Endothelial cell of umbilical vein (primary cell): ENCODE data around the gene CD55. TPM values are rescaled to one million over a fixed set of nuclear protein-coding genes. Genes with fewer than 3 reads are reported as not detected.

Source experiments
- BruUV-seq: library from RNA; stranded (reverse); fragments of 400-500 nt; replicated peaks from 2 replicates; lab custom pipeline; 2021; lab: Mats Ljungman, UMichigan
- CTCF ChIA-PET: fragments of 300-600, 350-600 bp; sonication (Branson Sonifier 250); formaldehyde crosslinking; loops from one replicate; lab custom pipeline; 2021; ENCODE audit warnings: antibody characterized with exemption, inconsistent platforms; lab: Charles Lee
- POLR2A ChIA-PET: fragments of 300-600, 350-600 bp; sonication (Branson Sonifier 250); formaldehyde crosslinking; loops from one replicate; lab custom pipeline; 2021; ENCODE audit warnings: antibody characterized with exemption, inconsistent platforms; lab: Charles Lee
- DNase-seq: peaks from one replicate; pipeline ENCODE4 v3.0.0-alpha.2; 2011; ENCODE audit warnings: low read depth, low spot score
- FAIRE-seq: peaks from 2 replicates; lab custom pipeline; 2011; peaks lifted over from hg19 to GRCh38; lab: Jason Lieb, UNC
- H2AFZ ChIP-seq: 2 replicates; pipeline ENCODE4 v1.6.0; 2012; ENCODE audit warnings: low read depth, low read length, control low read depth, inconsistent platforms
- H3K27ac ChIP-seq: 2 replicates; pipeline ENCODE4 v1.5.1; 2011; ENCODE audit warnings: low read depth, mild to moderate bottlenecking, control low read depth, low read length, moderate library complexity; ENCODE audit not compliant: insufficient read depth
- H3K27me3 ChIP-seq, 2 experiments: 2 replicates each; pipeline versions ENCODE4 v1.6.0 to v1.6.1; 2011; ENCODE audit warnings: low read length in 2 of 2, mixed read lengths in 1 of 2; ENCODE audit not compliant: control insufficient read depth in 2 of 2, insufficient read depth in 2 of 2
- H3K36me3 ChIP-seq, 2 experiments: 2 replicates in 1 of 2; 3 replicates in 1 of 2; pipeline ENCODE4 v1.5.1; 2011; ENCODE audit warnings: low read length in 2 of 2, mild to moderate bottlenecking in 1 of 2, moderate library complexity in 1 of 2; ENCODE audit not compliant: control insufficient read depth in 2 of 2, insufficient read depth in 2 of 2; ENCODE audit errors: extremely low read depth in 1 of 2
- H3K4me1 ChIP-seq: 3 replicates; pipeline ENCODE4 v1.5.1; 2011; ENCODE audit warnings: mild to moderate bottlenecking, low read length; ENCODE audit not compliant: control insufficient read depth, insufficient read depth; ENCODE audit errors: extremely low read depth
- H3K4me2 ChIP-seq: 2 replicates; pipeline ENCODE4 v1.6.1; 2011; ENCODE audit warnings: low read length, control low read depth, mixed read lengths; ENCODE audit not compliant: insufficient read depth
- H3K4me3 ChIP-seq, 3 experiments: fragments of 200-600 bp in 1 of 3; sonication (generic), shearing (Covaris generic) in 1 of 3; replicated peaks in 1 of 3; 2 replicates each; pipeline ENCODE4 v1.5.1; 2011 to 2016; ENCODE audit warnings: control low read depth in 3 of 3, low read length in 3 of 3, mild to moderate bottlenecking in 2 of 3, inconsistent platforms in 1 of 3, low read depth in 1 of 3, moderate library complexity in 1 of 3; ENCODE audit not compliant: insufficient read depth in 1 of 3
- H3K79me2 ChIP-seq: 2 replicates; pipeline ENCODE4 v1.6.0; 2012; ENCODE audit warnings: low read length, inconsistent platforms; ENCODE audit not compliant: control insufficient read depth, insufficient read depth
- H3K9ac ChIP-seq: replicated peaks from 2 replicates; pipeline ENCODE3; 2011; ENCODE audit warnings: low read length, control low read depth; ENCODE audit not compliant: insufficient read depth; ENCODE audit errors: extremely low read depth
- H3K9me1 ChIP-seq: replicated peaks from 3 replicates; pipeline ENCODE4 v1.6.0; 2011; ENCODE audit warnings: mild to moderate bottlenecking, low read length; ENCODE audit not compliant: control insufficient read depth, insufficient read depth; ENCODE audit errors: extremely low read depth
- H3K9me3 ChIP-seq: replicated peaks from 2 replicates; pipeline ENCODE4 v1.5.1; 2012; ENCODE audit warnings: low read length, inconsistent platforms; ENCODE audit not compliant: control insufficient read depth, insufficient read depth
- H4K20me1 ChIP-seq: replicated peaks from 2 replicates; pipeline ENCODE3; 2011; ENCODE audit warnings: mild to moderate bottlenecking, low read length; ENCODE audit not compliant: control insufficient read depth, insufficient read depth; ENCODE audit errors: extremely low read depth
- EZH2 ChIP-seq: IDR thresholded peaks from 2 replicates; pipeline ENCODE4 v1.6.1; 2012; ENCODE audit warnings: borderline replicate concordance, low read depth, mild to moderate bottlenecking, moderate library complexity, low read length, inconsistent platforms; ENCODE audit not compliant: severe bottlenecking
- FOS ChIP-seq: IDR thresholded peaks from 2 replicates; pipeline ENCODE4 v1.6.1; 2011; ENCODE audit warnings: mild to moderate bottlenecking, low read length, moderate library complexity, borderline replicate concordance; ENCODE audit not compliant: insufficient read depth
- GATA2 ChIP-seq: IDR thresholded peaks from 2 replicates; pipeline ENCODE4 v1.7.0; 2011; ENCODE audit warnings: low read depth, mild to moderate bottlenecking, moderate library complexity, mixed read lengths, low read length; ENCODE audit not compliant: insufficient read length, insufficient read depth
- POLR2A ChIP-seq: IDR thresholded peaks from 2 replicates; pipeline ENCODE4 v1.6.1; 2012; ENCODE audit warnings: low read depth, mild to moderate bottlenecking, control low read depth, low read length
- dilution Hi-C: fragments of 300-500 bp; cut with MboI; formaldehyde crosslinking; loops from one replicate; pipeline ENCODE4 v1.15.0; 2019; ENCODE audit warnings: low sequenced_read_pairs; ENCODE audit not compliant: extremely low pct_ligation_motif_present
- intact Hi-C: fragments of 100-400 bp; cut with micrococcal nuclease; formaldehyde crosslinking; loops from one replicate; pipeline ENCODE4 v1.10.0; 2022
- polyA plus RNA-seq, 4 experiments: library from polyadenylated mRNA; depleted of rRNA in 3 of 4; stranded (reverse) in 3 of 4; unstranded in 1 of 4; fragments of >200 nt; gene quantifications; 2 replicates each; pipeline versions ENCODE4 v1.2.1 to v1.2.3, GENCODE V29; 2011 to 2012; ENCODE audit warnings: missing spikeins in 1 of 4
- total RNA-seq: library from RNA; stranded (reverse); gene quantifications from 2 replicates; pipeline ENCODE4 v1.2.3, GENCODE V29; 2021
- TF ChIP-seq, protein P1 (sequence below), 2 donors: IDR thresholded peaks; 1 replicate in 1 of 2; 2 replicates in 1 of 2; pipeline ENCODE4 v1.5.1; 2011; ENCODE audit warnings: low read length in 2 of 2, mild to moderate bottlenecking in 2 of 2, moderate library complexity in 2 of 2, control low read depth in 1 of 2, inconsistent platforms in 1 of 2, low read depth in 1 of 2; ENCODE audit not compliant: insufficient read depth in 1 of 2; ENCODE audit errors: extremely low read depth in 1 of 2
- TF ChIP-seq, protein P2 (sequence below): IDR thresholded peaks from 2 replicates; pipeline ENCODE4 v1.6.1; 2011; ENCODE audit not compliant: insufficient read depth, insufficient read length

The CD55 gene
- total and polyA plus RNA-seq, 2 donors (not counting 3 experiments of a cell fraction or from before 2014, with no cell fraction given): 111 to 179 TPM

DNA sequence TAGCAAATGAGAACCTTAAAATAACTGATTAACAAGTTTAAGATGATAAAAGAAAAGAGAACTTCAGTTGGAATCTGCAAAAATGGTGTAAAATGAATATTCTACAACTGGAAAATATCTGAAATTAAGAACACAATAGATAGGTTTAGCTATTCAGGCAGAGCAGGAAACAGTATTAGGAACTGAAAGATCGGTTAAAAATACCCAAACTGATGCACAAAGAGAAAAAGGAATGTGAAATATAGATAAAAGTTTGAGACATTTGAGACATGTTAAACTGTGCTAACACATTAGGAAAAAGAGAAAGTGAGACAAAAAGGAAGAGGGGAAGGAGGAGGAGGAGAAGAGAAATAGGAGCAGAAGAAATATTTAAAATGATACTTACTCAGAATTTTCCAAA, 12.1 kb downstream of the CD55 start:
- H3K36me3 ChIP-seq: peaks cover 13 to 28% of the 10 kb centered on the region in 2 experiments
- dilution Hi-C loops: no loop called here
- no peak overlapping the region for H3K4me3 ChIP-seq
- CTCF ChIA-PET: no interaction called here
- no peak overlapping the region for H3K27ac ChIP-seq
- no peak overlapping the region for H3K9ac ChIP-seq
- no peak overlapping the region for H3K4me2 ChIP-seq
- TF ChIP-seq EZH2: no peak
- TF ChIP-seq POLR2A: no peak
- TF ChIP-seq, protein P1, sequence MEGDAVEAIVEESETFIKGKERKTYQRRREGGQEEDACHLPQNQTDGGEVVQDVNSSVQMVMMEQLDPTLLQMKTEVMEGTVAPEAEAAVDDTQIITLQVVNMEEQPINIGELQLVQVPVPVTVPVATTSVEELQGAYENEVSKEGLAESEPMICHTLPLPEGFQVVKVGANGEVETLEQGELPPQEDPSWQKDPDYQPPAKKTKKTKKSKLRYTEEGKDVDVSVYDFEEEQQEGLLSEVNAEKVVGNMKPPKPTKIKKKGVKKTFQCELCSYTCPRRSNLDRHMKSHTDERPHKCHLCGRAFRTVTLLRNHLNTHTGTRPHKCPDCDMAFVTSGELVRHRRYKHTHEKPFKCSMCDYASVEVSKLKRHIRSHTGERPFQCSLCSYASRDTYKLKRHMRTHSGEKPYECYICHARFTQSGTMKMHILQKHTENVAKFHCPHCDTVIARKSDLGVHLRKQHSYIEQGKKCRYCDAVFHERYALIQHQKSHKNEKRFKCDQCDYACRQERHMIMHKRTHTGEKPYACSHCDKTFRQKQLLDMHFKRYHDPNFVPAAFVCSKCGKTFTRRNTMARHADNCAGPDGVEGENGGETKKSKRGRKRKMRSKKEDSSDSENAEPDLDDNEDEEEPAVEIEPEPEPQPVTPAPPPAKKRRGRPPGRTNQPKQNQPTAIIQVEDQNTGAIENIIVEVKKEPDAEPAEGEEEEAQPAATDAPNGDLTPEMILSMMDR (IDR thresholded peaks at IDR 0.05; ENCODE audit: extremely low read depth in 1 of 2, insufficient read depth in 1 of 2, low read depth in 1 of 2, low read length in 2 of 2): no peak
- TF ChIP-seq, protein P2, sequence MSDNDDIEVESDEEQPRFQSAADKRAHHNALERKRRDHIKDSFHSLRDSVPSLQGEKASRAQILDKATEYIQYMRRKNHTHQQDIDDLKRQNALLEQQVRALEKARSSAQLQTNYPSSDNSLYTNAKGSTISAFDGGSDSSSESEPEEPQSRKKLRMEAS: no peak
- TF ChIP-seq FOS: no peak
- H3K27me3 ChIP-seq: no peaks in the 10 kb centered on the region
- no peaks in the 10 kb centered on the region for H4K20me1 ChIP-seq
- no TSS peak for BruUV-seq
- POLR2A ChIA-PET: no interaction called here
- H3K9me3 ChIP-seq: no peaks in the 10 kb centered on the region
- H3K79me2 ChIP-seq: no peaks in the 10 kb centered on the region
- FAIRE-seq: no peak
- H2AFZ ChIP-seq: no peak overlapping the region
- no peaks in the 10 kb centered on the region for H3K4me1 ChIP-seq
- DNase-seq: no peak
- intact Hi-C loops: no loop called here
- H3K9me1 ChIP-seq: no peaks in the 10 kb centered on the region

DNA sequence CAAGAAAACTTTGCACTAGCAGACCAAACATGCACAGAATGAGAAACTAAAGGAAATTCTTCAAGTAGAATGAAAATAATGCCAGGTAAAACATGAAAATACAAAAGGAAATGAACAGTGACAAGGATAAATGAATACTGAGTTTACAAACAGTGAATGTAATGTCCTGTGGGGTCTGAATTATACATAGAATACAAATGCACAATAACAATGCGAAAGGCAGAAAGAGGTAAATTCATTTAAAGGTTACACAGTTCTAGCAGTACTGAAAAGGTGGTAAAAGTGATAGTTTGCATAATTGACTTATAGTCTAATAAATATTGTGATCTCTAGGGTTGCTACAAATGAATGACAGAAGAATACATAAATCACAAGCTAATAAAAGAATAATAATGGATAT, 12.9 kb downstream of the CD55 start:
- Histone ChIP-seq H3K9ac (no peak overlapping the region), H3K9me3 (no peaks in the 10 kb centered on the region), H3K9me1 (no peaks in the 10 kb centered on the region), H3K27me3 (no peaks in the 10 kb centered on the region), H3K27ac (no peak overlapping the region), H3K79me2 (no peaks in the 10 kb centered on the region), H3K4me1 (no peaks in the 10 kb centered on the region), H3K4me2 (no peak overlapping the region), H3K4me3 (no peak overlapping the region), H4K20me1 (no peaks in the 10 kb centered on the region), H3K36me3 (peaks cover 7 to 27% of the 10 kb centered on the region in 2 experiments), H2AFZ (no peak overlapping the region)
- no TSS peak for BruUV-seq
- TF ChIP-seq, protein P2: no peak
- TF ChIP-seq GATA2 (no peak), EZH2 (no peak)
- dilution Hi-C loops: no loop called here
- intact Hi-C loops: no loop called here
- no peak for DNase-seq
- FAIRE-seq: no peak
- ChIA-PET CTCF (interaction anchor here (1.4 kb wide), 1 partner anchor 13 kb away, joined by 6 read pairs; the partner anchor contains the start of gene CD55), POLR2A (no interaction called here)
